ENCODE results near the gene CORO2B.
"Not testable (repeated sequence)": the region's sequence is repeated elsewhere in the genome, so short reads cannot be mapped to it uniquely, and the experiment has no call there.

CORO2B gene

GRCh38 chr15:68749793-68750192 lies 171.0 kb downstream of the CORO2B start:
- DNase-seq, result no peak

GRCh38 chr15:68751622-68752021 lies 172.8 kb downstream of the CORO2B start:
- DNase-seq, result no peak

- DNase-seq, result no peak
Measured at GRCh38 chr15:68755731-68756130, 176.9 kb downstream of the CORO2B start.

GRCh38 chr15:68759982-68760579 lies 181.3 kb downstream of the CORO2B start:
- DNase-seq, result not testable (repeated sequence)

- DNase-seq, result no peak
Measured at GRCh38 chr15:68763063-68763462, 184.3 kb downstream of the CORO2B start.

- DNase-seq, result no peak
Measured at GRCh38 chr15:68764090-68764489, 185.3 kb downstream of the CORO2B start.

GRCh38 chr15:68765602-68766368 lies 187.0 kb downstream of the CORO2B start:
- DNase-seq, result no peak

GRCh38 chr15:68767833-68768232 lies 189.0 kb downstream of the CORO2B start:
- DNase-seq, result no peak

- no peak for DNase-seq
Measured at GRCh38 chr15:68768321-68768720, 189.5 kb downstream of the CORO2B start.

GRCh38 chr15:68769702-68770101 lies 190.9 kb downstream of the CORO2B start:
- no peak for DNase-seq

GRCh38 chr15:68770216-68770615 lies 191.4 kb downstream of the CORO2B start:
- DNase-seq, result no peak

- DNase-seq, result no peak
Measured at GRCh38 chr15:68773036-68773435, 194.2 kb downstream of the CORO2B start.

- no peak for DNase-seq
Measured at GRCh38 chr15:68774120-68774519, 195.3 kb downstream of the CORO2B start.

GRCh38 chr15:68774521-68775235 lies 195.9 kb downstream of the CORO2B start:
- DNase-seq, result no peak

GRCh38 chr15:68775236-68775577 lies 196.4 kb downstream of the CORO2B start:
- no peak for DNase-seq

- DNase-seq, result no peak
Measured at GRCh38 chr15:68775671-68776476, 197.1 kb downstream of the CORO2B start.

- no peak for DNase-seq
Measured at GRCh38 chr15:68776477-68777270, 197.9 kb downstream of the CORO2B start.
